Anterior cingulate cortex (tissue), 58 donors: Measurements from ENCODE around the gene SEC61A2.
"Not testable (repeated sequence)": the region's sequence is repeated elsewhere in the genome, so short reads cannot be mapped to it uniquely, and the experiment has no call there.

Experiments
- DNase-seq, 58 donors: peaks; one replicate each; lab custom pipeline; 2025; lab: John Stamatoyannopoulos, UW

The SEC61A2 gene

DNA sequence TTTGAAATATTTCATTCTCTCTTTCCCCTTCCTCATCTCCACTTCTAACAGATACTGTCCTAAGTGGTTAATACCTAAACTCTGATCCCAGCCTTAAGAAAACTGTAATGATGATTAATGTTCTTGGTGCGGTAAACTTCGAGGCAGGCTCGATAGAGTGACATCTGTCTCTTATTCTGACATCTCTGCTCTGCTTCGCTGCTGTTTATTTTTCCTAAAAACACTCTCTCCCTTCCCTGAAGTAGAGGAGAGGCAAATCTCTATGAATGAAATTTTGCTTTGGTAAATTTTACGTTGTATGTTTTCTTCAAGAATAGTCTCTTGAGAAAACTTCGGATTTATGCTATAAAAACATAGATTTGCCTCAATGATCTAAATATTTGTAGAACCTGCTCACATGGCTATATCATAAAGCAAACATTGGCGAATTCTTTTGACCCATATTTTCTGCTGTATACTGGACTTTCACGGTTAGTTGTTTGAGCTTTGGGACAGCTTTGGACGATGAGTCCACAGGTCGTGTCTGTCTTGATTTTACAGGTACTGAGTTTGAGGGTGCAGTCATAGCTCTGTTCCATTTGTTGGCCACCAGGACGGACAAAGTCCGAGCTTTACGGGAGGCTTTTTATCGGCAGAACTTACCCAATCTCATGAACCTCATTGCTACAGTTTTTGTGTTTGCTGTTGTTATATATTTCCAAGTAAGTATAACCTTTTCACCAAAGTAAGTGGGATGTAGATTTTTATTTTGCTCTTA lies 27.1 kb downstream of the SEC61A2 start:
- no peak for DNase-seq

DNA sequence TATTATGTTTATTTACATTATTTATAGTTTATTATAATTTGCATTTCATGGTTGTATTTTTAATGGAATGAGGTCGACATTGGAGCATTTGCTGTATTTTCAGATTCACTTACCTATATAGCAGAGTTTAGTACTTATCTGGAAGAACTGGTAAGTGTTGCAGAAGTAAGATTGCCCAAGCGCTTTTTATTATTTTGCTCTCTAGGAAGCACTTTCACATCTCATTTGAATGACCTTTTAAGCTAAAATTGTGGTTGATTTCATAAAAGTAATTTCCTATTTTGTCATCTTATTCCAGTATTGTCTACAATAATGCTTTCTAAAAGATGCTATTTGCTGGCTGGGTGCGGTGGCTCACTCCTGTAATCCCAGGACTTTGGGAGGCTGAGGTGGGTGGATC lies 28.6 kb downstream of the SEC61A2 start:
- no peak for DNase-seq

DNA sequence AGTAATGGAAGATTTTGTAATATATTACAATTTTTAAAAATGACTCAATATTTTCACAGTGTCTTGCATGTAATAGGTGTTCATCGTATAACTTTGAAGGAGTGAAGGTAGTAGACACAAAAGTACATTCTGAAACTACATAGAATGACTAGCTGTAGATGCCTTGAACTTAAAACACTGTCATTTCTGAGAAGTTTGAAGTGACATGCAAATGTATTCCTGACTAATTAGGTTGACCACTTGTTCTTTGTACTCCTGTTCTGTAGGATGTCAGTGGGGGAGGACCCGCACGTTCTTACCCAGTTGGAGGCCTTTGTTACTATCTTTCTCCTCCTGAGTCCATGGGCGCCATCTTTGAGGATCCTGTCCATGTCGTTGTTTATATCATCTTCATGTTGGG lies 31.2 kb downstream of the SEC61A2 start:
- no peak for DNase-seq

DNA sequence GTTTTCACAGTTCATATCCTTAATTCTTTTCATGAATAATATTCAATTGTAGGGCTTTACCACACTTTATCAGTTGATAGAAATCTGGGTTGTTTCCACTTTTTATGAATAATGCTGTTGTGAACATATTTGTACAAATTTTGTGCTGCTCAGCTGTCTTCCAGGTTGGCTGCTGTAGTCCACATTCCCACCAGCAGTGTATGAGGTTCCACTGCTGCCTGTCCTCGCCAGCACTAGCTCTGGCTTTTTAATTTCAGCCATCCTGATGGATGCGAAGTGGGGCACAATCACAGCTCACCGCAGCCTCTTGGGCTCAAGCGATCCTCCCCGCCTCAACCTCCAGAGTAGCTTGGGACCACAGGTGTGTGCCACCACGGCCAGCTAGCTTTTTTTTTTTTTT lies 33.5 kb downstream of the SEC61A2 start:
- DNase-seq, result no peak

DNA sequence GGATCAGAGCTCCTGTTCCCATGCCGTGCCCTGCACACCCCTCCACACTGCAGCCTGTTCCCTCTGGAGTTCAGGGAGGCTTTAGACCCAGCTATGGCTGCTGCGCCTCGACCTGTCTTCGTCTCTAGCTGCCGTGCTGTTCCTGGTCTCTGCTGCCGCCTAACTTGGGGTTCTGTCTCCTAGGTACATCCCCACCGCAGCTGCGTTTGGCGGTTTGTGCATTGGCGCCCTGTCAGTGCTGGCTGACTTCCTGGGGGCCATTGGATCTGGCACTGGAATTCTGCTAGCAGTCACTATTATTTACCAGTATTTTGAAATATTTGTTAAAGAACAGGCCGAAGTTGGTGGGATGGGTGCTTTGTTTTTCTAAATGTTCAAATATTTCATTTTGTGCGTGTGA lies 34.6 kb downstream of the SEC61A2 start:
- no peak for DNase-seq

DNA sequence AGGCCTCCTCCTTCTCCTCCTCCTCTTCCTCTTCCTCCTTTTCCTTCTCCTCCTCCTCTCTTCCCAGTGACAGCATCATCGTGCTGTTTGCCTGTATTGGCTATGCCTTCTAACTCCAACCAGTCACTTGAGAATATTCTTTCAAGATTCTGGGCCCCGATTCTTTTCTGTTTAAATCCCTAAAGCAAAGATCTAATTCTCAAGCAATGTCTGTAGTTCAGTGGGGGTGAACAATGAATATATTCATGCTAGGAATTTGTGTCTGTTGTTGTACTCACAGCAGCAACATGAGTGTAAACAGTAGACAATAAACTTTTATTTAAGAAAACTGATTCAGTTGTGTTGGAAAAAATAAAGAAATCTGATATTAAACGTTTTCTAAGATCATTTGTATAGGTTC lies 35.6 kb downstream of the SEC61A2 start:
- no peak for DNase-seq

DNA sequence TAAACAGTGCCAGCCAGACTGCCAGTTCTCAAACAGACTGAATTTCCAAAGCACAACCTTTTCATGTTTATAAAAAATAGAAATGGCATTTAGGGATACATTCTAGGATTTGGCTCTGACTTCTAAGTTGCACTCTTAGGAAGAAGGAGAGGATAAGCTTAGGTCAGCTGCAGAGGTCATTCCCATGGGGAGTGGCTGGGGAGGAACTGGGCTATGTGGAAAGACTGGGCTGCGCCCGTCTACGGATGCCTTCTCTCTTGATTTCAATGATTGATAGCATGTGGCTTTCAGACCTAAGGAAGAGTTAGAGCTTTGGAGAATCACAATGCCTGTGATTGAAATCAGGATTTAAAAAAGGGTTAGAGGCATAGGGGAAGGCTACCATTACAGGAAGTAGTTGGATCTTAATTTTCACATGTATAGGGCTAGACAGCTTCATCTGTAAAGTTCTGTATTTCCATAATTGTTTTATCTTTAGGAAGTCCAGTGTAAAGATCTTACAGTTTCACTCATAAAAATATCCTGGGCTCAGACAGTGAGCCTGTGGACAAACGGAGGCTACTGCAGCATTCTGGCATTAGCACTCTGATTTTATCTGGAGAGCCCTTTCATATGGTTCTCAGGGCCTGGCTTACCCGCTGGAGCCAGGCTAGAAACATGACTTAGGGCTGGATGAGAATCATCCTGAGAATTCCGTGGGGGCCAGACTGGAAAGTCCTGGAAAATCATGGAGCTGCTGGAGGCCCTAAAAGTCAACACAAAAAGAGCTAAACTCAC lies 36.7 kb downstream of the SEC61A2 start:
- no peak for DNase-seq

DNA sequence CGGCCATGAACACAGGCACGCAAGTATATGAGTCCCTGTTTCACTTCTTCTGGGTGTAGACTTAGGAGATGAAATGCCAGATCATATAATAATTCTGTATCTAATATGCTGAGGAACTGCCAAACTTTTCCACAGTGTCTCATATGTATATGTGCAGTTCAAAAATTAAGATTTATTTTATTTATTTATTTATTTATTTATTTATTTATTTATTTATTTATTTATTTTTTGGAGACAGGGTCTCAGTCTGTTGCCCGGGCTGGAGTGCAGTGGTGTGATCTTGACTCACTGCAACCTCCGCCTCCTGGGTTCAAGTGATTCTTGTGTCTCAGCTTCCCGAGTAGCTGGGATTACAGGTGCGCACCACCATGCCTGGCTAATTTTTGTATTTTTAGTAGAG lies 42.0 kb downstream of the SEC61A2 start:
- DNase-seq, result not testable (repeated sequence)

DNA sequence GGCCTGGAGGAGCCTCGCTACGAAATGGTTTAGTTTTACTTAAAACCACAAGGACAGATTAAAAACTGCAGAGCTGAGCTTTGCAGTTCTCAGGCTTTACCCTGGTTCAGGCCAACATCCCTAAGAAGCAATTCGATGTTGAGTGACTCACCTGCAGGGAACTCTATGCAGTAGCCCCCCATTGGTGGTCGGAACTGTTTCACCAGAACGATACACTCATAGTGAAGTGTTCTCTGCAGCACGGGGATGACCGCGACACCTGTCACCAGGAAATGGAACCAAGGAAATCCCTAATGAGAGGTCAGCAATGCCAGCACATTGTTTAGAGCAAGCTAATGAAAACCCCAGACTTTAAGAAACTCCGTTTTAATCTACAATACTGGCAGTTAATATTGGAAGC lies 48.2 kb downstream of the SEC61A2 start:
- no peak for DNase-seq

DNA sequence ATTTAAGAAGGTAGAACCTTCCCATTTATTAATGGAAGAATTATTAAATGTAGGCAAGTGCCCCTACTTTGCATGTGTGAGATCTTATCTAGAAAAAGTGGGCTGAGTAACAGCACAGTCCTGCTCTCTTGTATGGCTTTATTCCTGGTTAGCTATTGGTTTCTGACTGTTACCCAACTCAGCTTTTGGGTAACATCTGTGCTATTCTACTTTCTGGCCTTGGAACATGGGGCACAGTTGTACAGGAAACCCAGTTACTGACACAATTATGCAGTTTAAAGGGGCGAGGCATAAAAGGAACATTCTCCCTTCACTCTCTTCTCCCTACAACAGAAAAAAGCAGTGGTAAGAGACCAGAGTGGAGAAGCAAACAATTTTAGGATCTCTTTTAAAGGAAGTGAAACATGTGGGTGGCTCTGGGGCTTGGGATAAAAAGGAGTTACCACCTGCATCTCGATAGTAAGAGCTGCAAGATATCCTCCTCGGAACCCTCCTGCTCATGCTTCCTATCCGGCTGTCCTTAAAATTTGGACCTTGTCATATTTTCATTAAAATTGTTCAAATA lies 50.2 kb downstream of the SEC61A2 start:
- no peak for DNase-seq

DNA sequence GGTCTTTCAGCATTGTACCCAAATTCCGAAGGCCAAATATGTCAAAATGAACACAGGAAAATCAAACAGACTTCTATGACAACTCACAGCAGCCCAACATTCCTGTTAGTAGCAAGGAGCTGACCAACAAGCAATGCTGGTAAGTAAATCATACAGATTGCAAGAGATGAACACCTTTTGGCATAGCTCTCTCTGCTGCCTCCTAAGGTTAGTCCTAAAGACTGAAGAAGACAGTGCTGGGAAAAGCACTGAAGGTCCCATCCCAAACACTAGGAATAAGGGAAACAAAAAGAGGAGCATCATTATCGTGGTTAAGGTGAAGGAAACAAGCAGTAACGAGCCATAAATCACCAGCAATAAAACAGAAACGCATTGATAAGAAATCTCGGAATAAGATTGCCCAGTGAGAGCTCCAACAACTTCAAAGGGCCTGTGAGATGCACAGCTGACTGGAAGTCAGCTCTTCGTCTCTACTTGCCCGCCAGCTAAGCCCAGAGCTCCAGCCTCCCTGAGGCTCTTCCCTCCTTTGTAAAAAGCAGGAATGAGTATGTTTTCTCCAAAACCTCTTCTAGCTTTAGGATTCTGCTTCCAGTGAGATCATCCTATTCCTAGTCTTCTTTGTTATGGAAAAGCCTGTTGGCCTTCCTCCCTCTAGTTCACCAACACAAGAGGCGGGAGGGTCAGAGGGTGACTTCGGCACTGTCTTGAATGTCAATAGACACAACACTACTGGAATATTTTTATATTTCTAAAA lies 50.9 kb downstream of the SEC61A2 start:
- no peak for DNase-seq

DNA sequence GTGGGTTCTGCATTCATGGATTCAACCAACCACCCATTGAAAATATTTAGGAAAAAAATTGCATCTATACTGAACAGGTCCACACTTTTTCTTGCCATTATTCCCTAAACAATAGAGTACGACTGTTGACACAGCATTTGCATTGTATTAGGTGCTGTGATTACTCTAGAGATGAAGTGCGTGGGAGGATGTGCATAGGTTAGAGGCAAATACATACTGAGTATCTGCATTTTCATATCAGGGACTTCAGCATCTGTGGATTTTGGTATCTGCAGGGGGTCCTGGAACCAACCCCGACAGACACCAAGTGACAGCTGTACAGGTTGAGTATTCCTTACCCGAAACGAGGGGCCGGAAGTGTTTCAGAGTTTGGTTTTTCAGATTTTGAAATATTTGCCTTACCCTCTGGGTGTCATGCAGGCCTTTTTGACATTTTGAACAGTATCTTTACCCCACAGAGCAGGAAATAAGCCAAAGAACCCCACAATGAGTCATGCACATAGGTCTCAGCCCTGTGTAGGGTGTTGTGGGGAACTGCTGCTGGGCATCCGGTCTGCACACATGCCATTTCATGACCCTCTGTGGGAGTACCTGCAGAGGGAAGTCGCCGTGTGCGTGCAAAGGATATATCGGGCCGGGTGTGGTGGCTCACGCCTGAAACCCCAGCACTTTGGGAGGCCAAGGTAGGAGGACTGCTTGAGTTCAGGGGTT lies 51.7 kb downstream of the SEC61A2 start:
- no peak for DNase-seq

DNA sequence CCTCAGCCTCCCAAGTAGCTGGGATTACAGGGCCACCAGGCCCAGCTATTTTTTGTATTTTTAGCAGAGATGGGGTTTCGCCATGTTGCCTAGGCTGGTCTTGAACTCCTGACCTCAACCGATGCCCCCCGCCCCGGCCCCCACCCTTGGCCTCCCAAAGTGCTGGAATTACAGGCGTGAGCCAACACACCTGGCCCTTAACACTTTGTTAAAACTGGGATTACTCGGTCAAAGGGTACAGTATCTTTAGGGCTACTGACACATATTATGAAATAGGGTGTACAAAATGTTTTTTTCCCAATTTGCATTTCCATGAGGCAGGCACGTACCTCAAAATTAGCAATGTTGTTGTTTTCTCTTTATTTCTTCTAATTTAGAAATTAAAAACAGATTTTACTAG lies 54.7 kb downstream of the SEC61A2 start:
- DNase-seq, result no peak

DNA sequence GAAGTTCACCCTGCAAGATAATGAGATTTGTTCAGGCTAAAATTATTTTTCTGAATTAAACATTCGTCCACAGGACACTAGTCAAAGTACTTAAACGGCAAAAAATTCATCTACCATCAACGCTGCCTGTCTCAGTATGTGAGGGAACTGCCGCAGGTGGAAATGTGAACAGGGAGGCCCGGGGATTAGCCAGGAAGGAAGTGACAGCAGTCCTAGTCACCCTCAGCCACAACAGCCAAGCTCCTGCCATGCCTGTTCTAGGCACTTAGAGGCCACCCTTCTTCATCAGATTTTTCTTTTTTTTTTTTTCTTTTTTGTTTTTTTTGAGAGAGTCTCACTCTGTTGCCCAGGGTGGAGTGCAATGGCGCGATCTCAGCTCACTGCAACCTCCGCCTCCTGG lies 56.8 kb downstream of the SEC61A2 start:
- DNase-seq, result no peak

DNA sequence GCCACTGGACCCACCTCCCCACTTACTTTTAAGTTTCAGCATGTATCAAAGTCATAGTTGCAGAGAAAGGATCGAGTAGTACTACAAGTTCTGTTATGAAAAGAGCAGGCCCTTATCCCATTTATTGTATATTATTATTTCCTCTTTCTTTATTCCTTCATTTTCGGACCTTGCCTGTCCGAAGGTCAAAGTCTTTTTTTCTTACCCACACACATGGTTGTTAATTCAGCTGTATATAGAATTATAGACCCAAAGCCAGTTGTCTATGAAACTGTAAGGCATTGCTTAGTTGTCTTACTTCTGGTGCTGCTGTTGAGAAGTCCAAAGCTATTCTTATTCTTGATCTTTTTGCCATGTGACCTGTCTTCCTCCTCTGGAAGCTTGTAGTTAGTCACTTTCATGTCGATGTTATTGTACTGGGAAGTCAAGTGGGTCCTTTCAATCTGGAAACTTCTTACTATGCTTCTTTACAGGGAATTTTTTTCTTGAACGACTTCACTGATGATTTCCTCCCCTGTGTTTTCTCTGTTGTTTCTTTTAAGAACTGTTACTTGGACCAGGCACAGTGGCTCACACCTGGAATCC lies 57.9 kb downstream of the SEC61A2 start:
- no peak for DNase-seq

DNA sequence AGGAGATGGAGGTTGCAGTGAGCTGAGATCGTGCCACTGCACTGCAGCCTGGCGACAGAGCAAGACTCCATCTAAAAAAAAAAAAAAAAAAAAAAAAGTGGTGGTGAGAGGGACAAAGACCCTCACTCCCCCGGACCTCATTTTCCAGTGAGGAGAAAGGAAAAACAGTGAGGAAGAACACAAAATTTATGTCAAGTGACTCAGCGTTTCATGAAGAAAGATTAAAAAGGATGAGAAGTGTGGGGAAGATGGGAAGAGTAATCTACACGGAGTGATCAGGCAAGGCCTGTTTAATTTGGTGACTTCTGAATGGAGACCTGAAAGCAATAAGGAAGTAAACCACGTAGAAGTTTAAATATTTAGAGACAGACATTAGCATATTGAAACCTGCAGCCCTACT lies 59.2 kb downstream of the SEC61A2 start:
- no peak for DNase-seq

DNA sequence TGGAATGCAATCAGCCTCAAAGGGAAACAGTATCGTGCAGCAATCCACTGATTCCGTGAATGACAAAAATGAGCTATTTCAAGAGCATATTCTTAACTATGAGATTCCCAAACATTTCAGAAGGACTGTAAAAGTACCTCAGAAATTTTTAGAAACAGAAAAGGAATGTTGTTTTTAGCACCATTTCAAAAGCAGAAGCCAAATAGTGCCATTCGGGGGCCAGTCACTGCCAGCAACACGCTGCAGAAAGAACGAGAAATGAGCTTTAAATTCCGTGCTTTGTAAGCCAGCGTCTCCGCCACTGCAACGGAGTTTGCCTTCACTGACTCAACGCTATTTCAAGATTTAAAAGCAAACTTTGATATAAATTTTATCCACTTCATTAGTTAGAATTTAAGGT lies 59.9 kb downstream of the SEC61A2 start:
- peak in 1 of 58 donors; percentile 7 for DNase-seq

DNA sequence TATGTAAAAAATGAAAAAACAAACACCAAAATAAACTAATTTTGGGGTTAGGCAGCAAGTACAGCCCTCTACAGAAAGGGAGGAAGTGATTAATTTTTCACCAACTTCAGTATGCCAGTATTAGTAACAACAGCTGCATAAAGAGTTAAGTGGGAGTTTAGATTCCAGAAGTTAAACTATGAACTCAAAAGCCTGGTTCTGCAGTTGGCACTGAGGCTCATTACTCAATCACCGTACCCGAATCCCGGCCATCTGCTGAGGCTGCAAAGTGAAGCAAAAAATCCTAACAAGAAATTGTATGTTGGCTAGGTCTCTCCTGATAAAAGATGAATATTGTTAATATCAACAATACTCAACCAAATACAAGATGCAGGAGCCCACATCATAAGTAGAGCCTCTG lies 62.2 kb downstream of the SEC61A2 start:
- DNase-seq, result no peak

DNA sequence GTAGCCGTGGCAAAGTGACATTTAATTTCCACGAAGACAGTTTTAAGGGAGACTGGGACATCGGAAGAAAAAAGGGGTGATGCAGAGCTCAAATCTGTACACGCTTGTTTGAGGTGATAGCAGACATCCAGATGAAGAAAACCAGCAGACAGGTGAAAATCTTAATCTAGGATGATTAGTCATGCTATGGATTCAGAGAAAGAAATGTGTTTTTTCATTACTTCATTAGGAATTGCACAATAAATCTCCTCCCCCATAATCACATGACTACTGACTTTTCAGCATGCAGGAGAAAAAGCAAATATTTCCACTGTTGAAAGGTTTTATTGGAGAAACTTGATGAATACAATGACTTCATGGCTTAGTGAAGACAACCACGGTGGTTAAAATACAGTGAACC lies 63.7 kb downstream of the SEC61A2 start:
- DNase-seq, result no peak

DNA sequence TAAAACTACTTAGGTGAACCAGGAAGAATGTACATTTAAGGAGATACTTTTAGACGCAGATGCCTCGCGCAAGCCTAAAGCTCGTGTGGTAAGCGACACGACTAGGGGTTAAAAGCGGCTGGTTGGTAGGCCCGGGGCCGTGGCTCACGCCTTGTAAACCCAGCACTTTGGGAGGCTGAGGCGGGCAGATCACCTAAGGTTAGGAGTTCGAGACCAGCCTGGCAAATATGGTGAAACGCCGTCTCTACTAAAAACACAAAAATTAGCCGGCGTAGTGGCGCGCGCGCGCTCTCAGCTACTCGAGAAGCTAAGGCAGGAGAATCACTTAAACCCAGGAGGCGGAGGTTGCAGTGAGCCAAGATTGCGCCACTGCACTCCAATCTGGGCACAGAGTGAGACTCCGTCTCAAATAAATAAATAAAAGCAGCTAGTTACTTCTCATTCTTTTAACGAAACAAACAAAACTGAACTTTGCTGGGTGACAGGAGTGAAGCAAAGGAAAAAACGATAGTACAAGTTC lies 65.3 kb downstream of the SEC61A2 start:
- DNase-seq, result peak in 17 of 58 donors; percentile 2 to 42 (median 13)
